Upper lobe of right lung (tissue), 1 donor: ENCODE results near the gene GABRG3. TPM values are rescaled to one million over a fixed set of nuclear protein-coding genes. Genes with fewer than 3 reads are reported as not detected.
"Not testable (repeated sequence)": the region's sequence is repeated elsewhere in the genome, so short reads cannot be mapped to it uniquely, and the experiment has no call there.

Experiments
- ATAC-seq: fragments of 200-7000 bp; cut with Tn5 transposase; one replicate; pipeline ENCODE4 v1.9.1; 2020; ENCODE audit warnings: mild to moderate bottlenecking, moderate library complexity
- DNase-seq: peaks from one replicate; pipeline ENCODE4 v3.0.0-alpha.2; 2020
- H3K27ac ChIP-seq: fragments of 200-600 bp; one replicate; pipeline ENCODE4 v1.8.0; 2022
- H3K27me3 ChIP-seq: fragments of 200-600 bp; one replicate; pipeline ENCODE4 v1.8.0; 2022; ENCODE audit warnings: mild to moderate bottlenecking
- H3K36me3 ChIP-seq: fragments of 200-600 bp; one replicate; pipeline ENCODE4 v1.8.0; 2022
- H3K4me1 ChIP-seq: fragments of 200-600 bp; one replicate; pipeline ENCODE4 v1.8.0; 2022
- H3K4me3 ChIP-seq: fragments of 200-600 bp; one replicate; pipeline ENCODE4 v1.8.0; 2022; ENCODE audit warnings: mild to moderate bottlenecking
- H3K9me3 ChIP-seq: fragments of 200-600 bp; one replicate; pipeline ENCODE4 v1.8.0; 2022
- CTCF ChIP-seq: fragments of 200-600 bp; IDR thresholded peaks from one replicate; pipeline ENCODE4 v1.8.0; 2022; ENCODE audit warnings: antibody characterized with exemption
- intact Hi-C: fragments of 100-400 bp; cut with DNase I; formaldehyde crosslinking; loops from one replicate; pipeline ENCODE4 v1.11.0; 2022
- total RNA-seq: library from RNA; stranded (reverse); fragmentation: NEBNext Ultra II Directional; extraction: Animal tissue kit (Norgen Biotek cat#: 25700); gene quantifications from one replicate; pipeline ENCODE4 v1.2.1, GENCODE V29; 2021
- donor health status: DM: no; HTN: yes; CAD: no; lungs with severe emphysema.

GABRG3 gene
- total RNA-seq, 1 donor from 2014 or later: not detected

GRCh38 chr15:26985050-26985449 lies 14.1 kb downstream of the GABRG3 start:
- no peak for TF ChIP-seq CTCF
- Histone ChIP-seq H3K36me3 (no peaks in the 10 kb centered on the region), H3K4me3 (no peak overlapping the region), H3K27ac (no peak overlapping the region), H3K27me3 (no peaks in the 10 kb centered on the region), H3K9me3 (no peaks in the 10 kb centered on the region), H3K4me1 (no peaks in the 10 kb centered on the region)
- ATAC-seq: no peak
- no peak for DNase-seq
- intact Hi-C loops: no loop called here

- DNase-seq (no peak), ATAC-seq (no peak)
- Histone ChIP-seq H3K9me3 (no peaks in the 10 kb centered on the region), H3K27ac (no peak overlapping the region), H3K27me3 (no peaks in the 10 kb centered on the region), H3K4me3 (no peak overlapping the region), H3K36me3 (no peaks in the 10 kb centered on the region), H3K4me1 (no peaks in the 10 kb centered on the region)
- intact Hi-C loops: no loop called here
- no peak for TF ChIP-seq CTCF
These were observed 25.3 kb downstream of the GABRG3 start for GRCh38 chr15:26996250-26996649.

- H3K4me3 ChIP-seq, H3K27me3 ChIP-seq, intact Hi-C loops, DNase-seq, H3K27ac ChIP-seq, H3K9me3 ChIP-seq, H3K4me1 ChIP-seq, H3K36me3 ChIP-seq, ATAC-seq: not testable (repeated sequence)
These were observed 32.0 kb downstream of the GABRG3 start for GRCh38 chr15:27003003-27003402.

GRCh38 chr15:27004226-27004625 lies 33.2 kb downstream of the GABRG3 start:
- DNase-seq, H3K4me3 ChIP-seq, H3K4me1 ChIP-seq, H3K36me3 ChIP-seq, H3K27me3 ChIP-seq, H3K9me3 ChIP-seq, intact Hi-C loops, ATAC-seq, H3K27ac ChIP-seq: not testable (repeated sequence)

- intact Hi-C loops: no loop called here
- Histone ChIP-seq H3K9me3 (no peaks in the 10 kb centered on the region), H3K36me3 (no peaks in the 10 kb centered on the region), H3K27ac (no peak overlapping the region), H3K4me3 (no peak overlapping the region), H3K4me1 (no peaks in the 10 kb centered on the region), H3K27me3 (no peaks in the 10 kb centered on the region)
- peak; percentile 71 for TF ChIP-seq CTCF
- ATAC-seq (peak; percentile 95), DNase-seq (no peak)
These were observed 46.3 kb downstream of the GABRG3 start for GRCh38 chr15:27017168-27017809.

GRCh38 chr15:27019687-27020086 lies 48.7 kb downstream of the GABRG3 start:
- no peak overlapping the region for H3K27ac ChIP-seq

More at GRCh38 chr15:27019687-27020086, 48.7 kb downstream of the GABRG3 start:
- Histone ChIP-seq H3K4me1 (no peaks in the 10 kb centered on the region), H3K4me3 (no peak overlapping the region), H3K27me3 (no peaks in the 10 kb centered on the region), H3K36me3 (no peaks in the 10 kb centered on the region), H3K9me3 (no peaks in the 10 kb centered on the region)
- no peak for TF ChIP-seq CTCF
- DNase-seq (no peak), ATAC-seq (no peak)
- intact Hi-C loops: no loop called here
